ENCODE measurements around the gene TRIM29.

TRIM29 gene

DNA sequence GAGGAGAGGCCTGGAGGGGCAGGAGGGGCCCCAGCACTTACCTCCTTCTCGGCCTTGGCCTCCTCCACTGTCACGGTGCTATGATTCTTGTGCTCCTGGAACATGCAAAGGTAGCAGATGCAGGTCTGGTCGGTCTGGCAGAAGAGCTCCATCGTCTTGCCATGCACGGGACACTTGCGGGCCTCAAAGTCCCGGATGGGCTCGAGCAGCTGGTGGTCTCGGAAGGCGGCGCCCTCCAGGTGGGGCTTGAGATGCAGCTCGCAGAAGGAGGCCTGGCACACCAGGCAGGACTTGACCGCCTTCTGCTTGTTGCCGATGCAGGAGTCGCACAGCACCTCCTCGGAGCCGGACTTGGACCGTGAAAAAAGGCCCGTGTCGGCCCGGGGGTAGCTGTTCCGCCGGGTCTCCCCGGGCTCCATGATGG lies 714 bp downstream of the TRIM29 start:
- DNase-seq: peak; percentile 61

DNA sequence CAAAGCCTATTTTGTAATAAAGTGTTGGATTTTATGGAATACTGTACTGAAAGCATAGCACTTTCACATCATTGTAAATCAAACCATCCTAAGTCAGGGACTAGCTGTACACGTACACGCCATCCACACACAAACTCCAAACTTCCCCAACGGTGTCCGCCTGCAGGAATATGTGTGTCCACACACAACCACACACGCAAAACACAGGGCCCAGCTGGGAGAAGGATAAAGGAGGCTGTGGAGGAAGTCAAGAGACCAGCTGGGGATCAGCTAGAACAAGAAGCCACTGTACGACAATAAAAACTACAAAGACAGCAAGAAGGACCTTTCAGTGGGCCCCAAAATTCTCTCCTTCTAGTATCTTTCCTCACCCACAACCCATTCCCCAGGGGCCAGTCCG lies 1.6 kb downstream of the TRIM29 start:
- peak; percentile 36 for DNase-seq

DNA sequence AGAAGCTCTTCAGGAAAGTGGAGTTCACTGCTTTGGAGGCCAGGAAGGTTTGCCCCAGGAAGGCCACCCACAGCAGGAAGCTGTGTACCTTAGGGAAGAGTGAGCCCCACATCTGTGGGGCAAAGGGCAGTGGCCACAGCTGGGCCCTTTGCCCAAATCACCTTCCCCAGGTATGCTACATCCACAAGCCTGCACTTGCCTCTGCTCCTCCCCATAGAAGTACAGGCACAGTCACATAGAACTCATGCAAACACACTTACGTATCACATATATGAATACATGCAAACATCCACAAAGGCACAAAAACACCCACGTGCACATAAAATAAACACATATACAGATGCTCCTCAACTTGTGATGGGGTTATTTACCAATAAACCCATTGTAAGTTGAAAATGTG lies 2.1 kb downstream of the TRIM29 start:
- DNase-seq: peak; percentile 18

DNA sequence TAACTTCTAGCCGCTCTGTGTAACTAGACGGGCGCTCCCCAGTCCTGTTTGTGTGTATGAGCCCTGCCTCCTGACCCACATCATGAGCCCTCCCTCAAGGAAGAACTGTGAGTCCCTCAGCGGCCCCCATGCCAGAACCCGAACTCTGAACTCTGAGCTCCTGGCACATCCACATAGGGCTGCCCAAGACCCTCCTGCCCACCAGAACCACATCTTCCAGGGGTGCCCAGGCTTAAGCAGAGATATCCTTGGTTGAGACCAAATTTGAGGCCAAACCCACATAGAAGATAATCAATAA lies 3.0 kb downstream of the TRIM29 start:
- no peak for DNase-seq

DNA sequence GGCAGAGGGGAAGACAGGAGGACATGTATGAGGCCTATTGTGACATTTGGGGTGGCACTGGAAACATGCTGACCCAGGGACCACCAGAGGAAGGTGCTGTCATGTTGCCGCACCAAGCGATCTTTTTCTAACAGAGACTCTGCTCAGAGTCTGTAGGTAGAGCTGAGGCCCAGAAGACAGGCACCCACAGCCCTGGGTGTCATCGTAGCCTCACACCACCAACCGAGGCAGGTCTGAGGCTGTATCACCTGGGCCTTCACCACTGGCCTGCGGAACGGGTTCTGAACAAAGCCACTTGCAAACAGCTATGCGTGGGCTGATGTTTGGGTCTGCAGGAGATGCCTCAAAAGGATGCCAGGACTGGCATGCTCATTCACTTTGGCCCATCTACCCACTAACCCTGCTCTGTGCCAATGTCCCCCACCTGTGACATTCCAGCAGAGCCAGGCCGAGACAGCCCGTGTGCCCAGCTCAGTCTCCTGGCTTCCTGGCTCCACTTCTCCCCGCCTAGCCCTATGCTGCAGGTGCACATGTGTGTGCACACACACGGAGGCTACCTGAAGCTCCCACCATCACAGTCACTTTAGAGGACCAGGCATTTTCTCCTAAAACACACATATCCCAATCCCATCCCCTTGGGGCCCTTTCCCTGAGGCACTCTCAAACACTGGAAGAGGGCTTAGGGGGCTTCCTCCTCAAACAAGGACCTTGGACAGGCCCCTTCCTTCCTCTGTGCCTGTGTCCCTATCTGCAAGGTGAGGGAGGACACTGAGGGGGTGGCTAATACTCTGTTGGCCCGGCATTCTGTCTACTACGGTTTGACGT lies 3.6 kb downstream of the TRIM29 start:
- no peak for DNase-seq

DNA sequence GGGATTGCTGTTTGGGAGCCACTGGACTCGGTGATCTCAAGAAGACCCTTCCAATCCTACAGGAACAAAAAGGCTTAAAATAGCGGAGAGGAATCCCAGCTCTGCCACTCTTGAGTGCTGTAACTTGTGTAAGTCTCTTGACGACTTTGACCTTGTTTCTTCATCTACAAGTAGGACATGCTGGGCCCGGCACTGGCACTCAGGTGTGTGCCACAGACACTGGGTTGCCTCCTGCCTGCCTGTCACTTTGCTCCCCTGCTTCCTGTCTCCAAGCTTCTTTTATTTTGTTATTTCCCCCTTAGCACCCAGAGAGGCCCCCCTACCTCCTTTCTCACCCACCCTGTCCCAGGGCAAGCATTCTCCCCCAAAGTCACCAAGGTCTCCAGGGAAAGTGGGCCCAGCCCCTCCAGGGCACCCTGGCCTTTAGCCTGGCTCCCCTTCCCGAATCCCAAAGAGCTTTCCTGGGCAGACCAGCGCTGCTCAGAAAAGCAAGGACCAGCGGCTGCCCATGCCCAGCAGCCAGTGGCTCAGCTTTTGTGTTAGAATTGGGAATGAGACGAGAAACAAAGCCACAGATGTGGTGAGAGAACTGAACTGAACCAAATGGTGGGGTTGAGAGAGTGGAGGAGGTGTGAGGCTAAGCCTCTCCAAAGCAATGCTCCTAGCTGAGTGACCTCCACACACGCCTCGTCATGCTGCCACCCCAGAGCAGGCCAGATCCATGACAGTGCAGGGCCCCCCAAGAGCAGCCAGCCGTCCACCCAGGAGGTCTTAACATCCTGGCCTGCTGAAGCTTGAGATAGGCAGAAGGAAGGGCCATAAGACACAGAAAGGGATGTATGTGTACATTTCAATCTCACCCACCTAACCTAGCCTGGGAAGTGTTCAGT lies 4.5 kb downstream of the TRIM29 start:
- DNase-seq: no peak

DNA sequence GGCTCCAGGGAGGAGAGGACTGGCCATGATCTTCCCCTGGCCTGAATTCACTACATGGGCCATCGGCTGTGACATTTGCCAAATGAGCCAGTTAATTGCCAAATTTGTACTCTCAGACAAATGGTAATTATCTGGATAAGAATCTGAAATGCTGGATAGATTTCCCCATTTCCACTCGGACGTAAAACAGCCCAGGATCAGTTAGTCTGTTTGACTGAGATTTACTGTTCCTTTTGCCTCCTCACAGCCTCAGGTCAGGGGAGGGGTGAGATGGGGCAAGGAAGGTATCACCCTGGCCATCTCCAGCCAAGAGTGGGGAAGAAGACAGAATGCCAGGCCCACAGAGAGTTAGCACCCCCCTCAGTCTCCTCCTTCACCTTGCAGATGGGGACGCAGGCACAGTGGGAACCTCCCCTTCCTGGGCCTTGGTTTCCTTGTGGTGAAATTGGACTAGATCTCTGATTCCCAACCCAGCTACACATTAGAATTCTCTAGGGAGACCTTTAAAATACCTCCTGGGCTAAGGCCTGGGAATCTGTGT lies 5.2 kb downstream of the TRIM29 start:
- DNase-seq: no peak

DNA sequence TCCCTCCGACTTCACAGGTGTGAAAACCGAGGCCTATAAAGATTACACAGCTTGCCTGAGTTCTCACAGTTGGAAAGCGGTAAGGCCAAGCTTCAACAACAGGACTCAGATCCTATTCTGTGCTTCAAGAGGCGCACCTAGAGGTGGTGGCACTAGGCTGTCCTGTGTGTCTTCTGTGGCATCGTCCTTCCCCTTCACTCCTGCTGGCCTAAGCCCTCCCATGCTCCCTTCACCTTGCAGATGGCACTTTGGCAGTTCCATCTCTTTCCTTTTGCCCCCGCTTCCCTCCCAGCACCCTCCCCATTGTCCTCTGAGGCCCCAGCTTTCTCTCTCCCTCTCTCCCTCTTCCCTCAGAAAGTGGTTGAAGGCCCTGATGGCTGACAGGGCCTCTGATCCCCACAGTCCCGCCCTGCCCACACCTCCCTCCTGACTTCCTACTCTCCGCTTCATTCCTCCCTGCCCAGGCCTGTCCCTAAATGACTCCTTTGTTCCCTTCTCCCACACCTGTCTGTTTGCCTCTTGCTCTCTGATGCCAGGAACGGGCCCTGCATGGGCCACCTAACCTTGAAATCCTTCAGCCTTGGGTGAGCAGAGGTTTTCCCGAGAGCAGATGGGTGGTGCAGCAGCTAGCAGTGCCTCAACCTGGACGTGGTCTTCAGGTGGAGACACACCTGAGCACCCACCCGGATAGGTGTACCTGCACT lies 5.8 kb downstream of the TRIM29 start:
- no peak for DNase-seq

DNA sequence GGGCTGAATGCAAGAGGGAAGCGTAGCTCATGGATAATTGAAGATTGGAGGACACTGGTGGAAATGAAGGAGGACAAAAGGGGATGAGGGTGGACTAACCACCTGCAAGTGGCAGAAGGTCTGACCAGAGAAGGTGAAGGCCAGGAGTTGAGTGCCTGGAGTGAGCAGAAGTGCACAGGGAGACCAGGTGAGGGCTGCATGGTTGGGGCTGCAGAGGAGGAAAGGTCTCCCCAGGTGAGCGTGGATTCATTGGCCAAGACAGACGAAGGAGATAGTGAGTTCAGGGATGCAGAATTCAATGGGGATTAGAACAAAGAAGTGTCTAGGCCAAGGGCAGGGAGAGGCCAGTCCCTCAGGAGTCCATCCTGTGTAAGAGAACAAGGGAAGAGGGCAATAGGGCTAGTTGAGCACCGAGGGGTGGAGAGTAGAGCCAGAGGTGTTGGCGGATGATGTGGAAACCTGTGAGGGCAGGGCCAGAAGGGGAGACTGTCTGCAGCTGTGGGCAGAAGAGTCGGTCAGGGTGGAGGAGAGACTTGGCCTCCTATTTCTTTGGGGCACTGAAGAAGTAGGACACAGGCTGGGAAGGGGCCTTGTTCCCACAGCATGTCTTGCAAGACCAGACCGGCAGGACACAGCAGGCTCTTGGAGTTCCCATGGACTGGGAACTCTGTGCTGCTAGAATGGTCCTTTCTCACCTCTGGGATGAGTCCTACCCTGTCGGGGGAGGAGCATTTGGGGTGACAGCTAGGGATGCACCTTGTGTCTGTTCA lies 6.7 kb downstream of the TRIM29 start:
- DNase-seq: no peak

DNA sequence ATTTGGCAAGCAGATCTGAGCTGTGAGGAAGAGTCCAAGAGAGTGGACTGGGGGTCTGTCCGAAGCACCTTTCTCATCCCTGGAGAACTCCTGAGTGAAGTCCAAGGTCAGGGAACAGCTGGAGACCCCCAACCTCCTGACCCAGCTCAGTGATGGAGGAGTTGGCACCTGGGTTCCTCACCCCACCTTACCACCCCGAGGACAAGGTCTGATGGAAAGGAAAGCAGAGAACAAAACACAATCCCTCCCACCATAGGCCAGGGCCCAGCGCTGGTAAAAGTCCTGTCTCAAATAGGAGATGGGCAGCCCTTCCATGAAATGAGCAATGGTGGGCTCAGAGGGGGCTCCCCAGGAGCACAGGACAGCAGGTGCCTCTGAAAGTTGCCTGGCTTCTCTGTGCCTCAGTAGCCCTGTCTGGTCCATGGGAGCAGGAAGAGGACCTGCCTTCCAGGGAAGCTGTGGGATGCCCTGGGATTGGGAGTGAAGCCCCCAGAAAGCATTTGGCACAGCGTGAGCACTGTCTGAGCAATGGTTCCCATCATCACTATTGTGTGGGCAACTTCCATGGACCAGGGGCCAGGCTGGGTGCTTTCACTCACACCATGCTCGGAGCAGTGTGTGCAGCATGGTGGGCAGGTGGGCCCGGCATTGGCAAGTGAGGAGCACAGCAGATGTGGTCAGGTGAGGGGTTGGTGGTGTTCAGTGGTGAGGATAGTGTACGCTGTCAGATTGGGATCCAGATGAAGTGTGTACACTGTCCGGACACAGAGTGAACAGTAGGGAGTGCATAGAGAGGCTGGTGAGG lies 7.5 kb downstream of the TRIM29 start:
- no peak for DNase-seq

DNA sequence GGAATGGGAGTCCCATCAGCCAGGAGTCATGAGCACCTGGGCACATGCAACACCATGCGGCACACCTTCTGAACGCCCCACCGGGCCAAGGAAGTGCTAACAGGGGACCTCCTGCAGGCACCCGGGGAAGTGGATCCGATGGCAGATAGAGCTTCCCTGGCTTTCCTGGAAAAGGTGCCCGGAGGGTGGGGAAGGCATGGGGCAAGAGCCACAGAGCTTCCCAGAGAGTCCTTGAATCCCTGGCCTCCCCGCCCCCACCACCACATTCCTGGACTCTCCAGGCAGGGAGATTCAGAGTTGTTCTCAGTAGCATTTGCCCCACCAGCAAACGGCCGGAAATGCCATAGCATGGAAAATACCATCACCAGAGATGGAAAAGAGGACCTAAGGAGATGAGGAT lies 8.3 kb downstream of the TRIM29 start:
- no peak for DNase-seq

DNA sequence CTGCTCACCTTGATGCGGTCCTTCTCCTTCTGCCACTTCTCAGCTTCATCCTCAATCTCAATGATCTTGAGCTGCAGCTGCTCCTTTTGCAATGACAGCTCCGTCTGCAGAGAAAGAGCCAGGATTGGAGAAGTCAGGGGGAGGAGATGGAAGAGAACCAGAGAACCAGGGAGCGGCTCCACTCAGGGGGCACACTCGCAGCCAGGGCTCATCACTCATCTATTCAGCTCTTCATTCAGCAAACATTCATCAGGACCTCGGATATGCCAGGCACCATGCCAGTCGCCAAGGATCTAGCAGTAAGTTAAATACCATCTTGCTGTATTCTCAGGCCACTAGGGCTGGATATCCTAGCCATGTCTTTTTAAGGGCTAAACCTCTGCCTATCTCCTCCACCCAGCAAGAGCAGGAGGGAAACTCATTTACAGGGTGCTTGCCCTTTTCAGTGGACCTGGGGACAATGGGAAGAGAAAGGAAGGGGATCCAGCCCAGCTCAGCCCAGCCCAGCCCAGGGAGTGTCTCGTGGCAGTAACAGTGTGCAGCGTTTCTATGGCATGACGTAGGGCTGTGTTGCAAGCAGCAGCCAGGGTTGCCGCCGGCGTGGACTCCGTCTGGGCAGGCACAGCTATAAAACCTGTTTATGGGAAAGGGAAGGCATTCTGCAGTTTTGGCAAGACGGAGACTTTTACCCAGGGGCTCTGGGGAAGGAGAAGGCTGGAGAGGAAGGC lies 9.4 kb downstream of the TRIM29 start:
- DNase-seq: no peak

DNA sequence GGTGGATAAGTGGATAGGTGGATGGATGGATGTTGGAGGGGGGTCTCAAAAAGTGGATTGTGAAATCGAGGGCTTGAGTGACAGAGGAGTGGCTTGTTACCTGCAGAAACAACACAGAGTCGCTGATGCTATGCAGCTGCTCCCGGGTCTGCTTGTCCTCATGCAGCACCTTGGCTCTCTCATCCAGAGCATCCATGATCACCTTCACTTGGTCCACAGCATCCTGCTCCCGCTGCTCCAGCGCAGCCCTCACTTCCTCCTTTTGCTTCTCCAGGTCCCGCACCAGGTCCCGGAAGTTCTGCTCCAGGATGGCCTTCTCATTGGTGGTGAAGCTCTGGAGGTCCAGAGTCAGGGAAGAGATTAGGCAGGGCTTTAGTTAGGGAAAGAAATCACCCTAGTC lies 10.7 kb downstream of the TRIM29 start:
- no peak for DNase-seq

DNA sequence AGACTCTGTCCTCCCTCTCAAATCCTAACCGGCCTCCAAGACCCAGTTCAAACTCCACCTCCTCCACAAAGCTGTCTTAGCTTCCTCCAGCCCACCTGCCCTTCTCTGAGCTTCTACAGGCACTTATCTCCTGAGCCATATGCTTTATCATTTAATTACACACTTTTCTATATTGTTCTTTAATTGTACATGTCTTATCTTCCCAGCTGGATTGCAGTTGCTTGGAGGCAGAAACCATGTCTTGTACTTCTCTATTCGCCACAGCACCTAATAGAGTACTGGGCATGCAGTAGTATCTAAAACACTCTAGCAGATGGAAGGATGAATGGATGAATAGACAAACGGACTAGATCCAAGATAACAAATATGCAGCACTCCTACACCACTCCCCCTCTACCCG lies 11.3 kb downstream of the TRIM29 start:
- DNase-seq: no peak

DNA sequence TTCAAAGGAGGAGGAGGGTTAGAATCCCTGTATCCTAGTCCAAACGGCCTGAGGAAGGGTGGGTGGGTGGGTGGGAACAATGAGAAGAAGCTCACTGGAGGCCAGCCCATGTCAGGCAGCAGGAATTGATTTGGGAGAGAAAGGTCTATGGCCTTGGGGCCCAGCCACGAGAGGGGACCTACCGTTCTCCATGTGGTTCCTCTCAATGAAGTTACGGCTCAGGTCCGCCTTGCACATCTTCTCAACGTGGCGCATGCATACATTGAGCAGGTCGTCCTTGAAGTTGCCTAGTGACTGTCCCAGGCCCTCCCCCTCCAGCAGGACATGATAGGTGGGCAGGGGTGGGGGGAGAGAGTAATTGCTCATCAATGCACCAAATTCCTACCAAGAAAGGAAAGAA lies 12.4 kb downstream of the TRIM29 start:
- no peak for DNase-seq

DNA sequence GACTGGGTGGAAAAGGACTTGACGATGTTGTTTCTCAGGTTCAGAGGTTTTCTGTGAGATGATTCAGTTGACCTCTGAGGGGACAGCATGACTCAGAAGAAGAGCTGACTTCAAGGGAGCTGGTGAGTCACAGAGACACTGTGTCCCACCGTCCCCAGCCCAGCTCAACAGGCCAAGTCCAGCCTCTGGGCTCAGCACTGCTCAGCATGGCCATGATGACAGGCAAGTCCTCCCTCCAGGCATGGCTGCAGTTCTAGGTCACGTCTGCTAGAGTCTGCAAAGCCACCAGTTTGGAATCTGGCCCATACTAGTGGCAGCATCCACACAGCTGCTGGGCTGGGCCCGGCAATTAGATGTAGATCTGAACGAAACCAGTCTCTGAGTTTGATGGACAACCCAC lies 12.9 kb downstream of the TRIM29 start:
- peak; percentile 46 for DNase-seq

DNA sequence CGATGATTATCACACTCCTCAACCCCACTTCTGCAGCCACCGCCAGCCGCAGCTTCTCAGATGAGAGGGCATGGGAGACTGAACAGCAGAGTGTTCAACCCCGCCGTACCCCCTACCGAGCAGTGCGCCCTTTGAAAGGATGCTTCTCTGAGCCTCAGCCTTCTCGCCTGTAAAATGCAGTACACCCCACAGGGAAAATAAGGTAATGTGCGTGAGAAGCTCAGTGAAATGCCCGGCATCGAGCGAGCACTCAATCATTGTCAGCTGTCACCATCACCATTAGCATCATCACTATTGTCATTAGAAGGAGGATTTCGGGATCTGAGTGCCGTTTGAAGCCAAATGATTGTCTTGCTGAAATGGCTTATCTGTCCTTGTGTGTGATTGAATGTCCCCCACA lies 13.6 kb downstream of the TRIM29 start:
- DNase-seq: no peak

DNA sequence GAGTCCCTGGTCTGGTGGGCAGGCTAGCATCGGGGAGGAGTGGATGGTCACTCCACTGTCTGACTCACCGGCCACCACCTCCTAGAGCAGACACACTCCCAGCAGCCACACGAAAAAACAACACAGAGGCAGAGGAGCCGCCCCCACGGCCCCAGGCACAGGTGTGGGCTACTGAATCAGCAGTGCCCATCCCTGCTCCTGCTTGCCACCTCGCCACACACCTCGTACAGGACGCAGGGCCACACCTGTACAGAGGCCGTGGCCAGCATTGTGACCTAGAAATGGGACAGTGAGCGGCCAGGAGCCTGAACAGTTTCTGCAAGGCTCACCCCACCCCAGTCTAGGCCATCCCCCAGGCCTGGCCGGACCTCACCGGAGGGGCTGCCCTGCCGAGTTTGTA lies 14.0 kb downstream of the TRIM29 start:
- DNase-seq: no peak

DNA sequence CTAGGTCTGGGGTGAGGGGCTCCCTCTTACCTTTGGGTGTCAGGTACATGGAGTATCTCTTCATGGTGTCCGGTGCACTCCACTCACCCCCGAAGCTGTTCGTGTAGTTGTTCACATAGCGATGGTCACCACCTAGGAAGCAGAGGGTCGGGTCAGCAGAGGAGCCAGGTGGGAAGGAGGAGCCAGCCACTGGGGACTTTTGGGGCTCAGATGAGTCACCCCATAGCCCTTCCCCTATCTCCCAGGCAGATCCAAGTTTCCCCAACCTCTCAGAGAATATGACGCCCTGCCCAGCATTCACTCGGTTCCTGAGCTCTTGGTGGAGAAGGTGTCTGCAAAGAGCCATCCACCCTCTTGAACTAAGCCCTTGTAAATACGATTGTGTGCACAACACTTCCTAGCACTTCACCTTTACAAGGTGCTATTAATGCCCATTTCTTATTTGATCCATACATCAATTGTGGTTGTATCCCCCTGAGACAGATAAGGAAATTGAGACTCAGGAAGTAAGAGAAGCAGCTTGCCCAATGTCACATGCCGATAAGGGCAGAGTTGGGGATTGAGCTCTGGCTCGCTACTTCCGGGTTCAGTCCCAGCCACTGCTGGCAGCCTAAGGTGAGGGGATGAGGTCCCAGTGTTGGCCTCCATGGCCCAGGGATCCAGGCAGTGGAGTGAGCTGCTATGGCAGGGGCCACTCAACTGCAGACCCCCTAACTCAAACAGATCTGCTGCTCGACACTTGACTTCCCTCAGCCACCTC lies 14.8 kb downstream of the TRIM29 start:
- peak; percentile 45 for DNase-seq

DNA sequence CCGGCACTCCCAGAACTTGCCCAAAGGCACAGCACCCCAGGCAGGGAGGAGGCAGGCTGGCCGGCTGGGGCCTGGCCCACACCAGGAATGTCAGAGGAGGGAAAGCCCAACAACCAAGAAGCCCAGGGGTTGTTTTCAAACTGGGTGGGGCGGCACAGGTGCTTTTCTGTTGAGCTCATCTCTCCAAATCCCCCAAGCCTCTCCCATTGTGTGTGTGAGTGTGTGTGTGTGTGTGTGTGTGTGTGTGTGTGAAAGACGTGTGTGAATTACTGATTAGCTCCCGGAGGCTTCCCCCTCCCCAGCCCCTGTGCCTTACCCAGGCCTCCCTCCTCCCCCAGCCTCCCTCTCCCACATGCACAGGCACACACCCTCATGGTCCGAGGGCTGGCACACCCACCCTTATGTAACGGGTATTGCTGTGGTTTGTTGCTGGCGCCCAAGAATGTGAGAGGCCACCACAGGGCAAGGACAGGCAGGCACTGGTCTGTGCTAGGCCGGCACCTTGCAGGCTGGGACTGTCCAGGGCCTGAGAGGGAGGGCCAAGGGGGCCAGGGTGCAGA lies 15.9 kb downstream of the TRIM29 start:
- no peak for DNase-seq

Measured in DMS53 (cell line).